MM.1S (cell line): Measurements from ENCODE around the gene HOXB2.
"Not testable (repeated sequence)": the region's sequence is repeated elsewhere in the genome, so short reads cannot be mapped to it uniquely, and the experiment has no call there.

Source experiments
- DNase-seq: peaks from one replicate; pipeline ENCODE4 v3.0.0-alpha.2; 2015
- H2AFZ ChIP-seq: fragments of 300-600 bp; sonication (generic); 2 replicates; pipeline ENCODE4 v1.6.0; 2016; ENCODE audit warnings: antibody characterized with exemption, low read length
- H3F3A ChIP-seq: fragments of 300-600 bp; sonication (generic); 2 replicates; pipeline ENCODE4 v1.6.1; 2016; ENCODE audit warnings: mild to moderate bottlenecking, antibody characterized with exemption, low read length, moderate library complexity, mixed read lengths; ENCODE audit not compliant: insufficient read depth
- H3K27ac ChIP-seq: fragments of 300-600 bp; sonication (generic); 2 replicates; pipeline ENCODE4 v1.5.1; 2016; ENCODE audit warnings: mild to moderate bottlenecking, low read length
- H3K27me3 ChIP-seq: fragments of 300-600 bp; sonication (generic); replicated peaks from 2 replicates; pipeline ENCODE4 v1.6.0; 2016; ENCODE audit warnings: low read length; ENCODE audit not compliant: insufficient read depth
- H3K36me3 ChIP-seq: fragments of 300-600 bp; sonication (generic); replicated peaks from 2 replicates; pipeline ENCODE4 v1.6.1; 2016; ENCODE audit warnings: mild to moderate bottlenecking, low read length, mixed read lengths; ENCODE audit not compliant: insufficient read depth
- H3K4me1 ChIP-seq: fragments of 300-600 bp; sonication (generic); 2 replicates; pipeline ENCODE4 v1.6.1; 2016; ENCODE audit warnings: low read length, mixed read lengths
- H3K4me2 ChIP-seq: fragments of 300-600 bp; sonication (generic); 2 replicates; pipeline ENCODE4 v1.6.0; 2016; ENCODE audit warnings: low read depth, low read length
- H3K4me3 ChIP-seq: fragments of 300-600 bp; sonication (generic); 2 replicates; pipeline ENCODE4 v1.5.1; 2016; ENCODE audit warnings: low read length, mixed read lengths
- H3K79me2 ChIP-seq: fragments of 300-600 bp; sonication (generic); 2 replicates; pipeline ENCODE4 v1.6.1; 2016; ENCODE audit warnings: mixed run types, low read length, mixed read lengths
- H3K9ac ChIP-seq: fragments of 300-600 bp; sonication (generic); 2 replicates; pipeline ENCODE4 v1.6.1; 2016; ENCODE audit warnings: low read length, mixed read lengths
- H3K9me2 ChIP-seq: fragments of 300-600 bp; sonication (generic); replicated peaks from 2 replicates; pipeline ENCODE4 v1.6.1; 2016; ENCODE audit warnings: mild to moderate bottlenecking, low read length, mixed read lengths; ENCODE audit not compliant: insufficient read depth
- H3K9me3 ChIP-seq: fragments of 300-600 bp; sonication (generic); replicated peaks from 2 replicates; pipeline ENCODE4 v1.6.1; 2016; ENCODE audit warnings: mild to moderate bottlenecking, low read length, mixed read lengths; ENCODE audit not compliant: insufficient read depth
- H4K20me1 ChIP-seq: fragments of 300-600 bp; sonication (generic); 2 replicates; pipeline ENCODE4 v1.6.1; 2016; ENCODE audit warnings: mild to moderate bottlenecking, low read length, moderate library complexity, mixed read lengths; ENCODE audit not compliant: insufficient read depth
- CTCF ChIP-seq: fragments of 300-600 bp; sonication (generic); IDR thresholded peaks from 2 replicates; pipeline ENCODE4 v1.5.1; 2016; ENCODE audit warnings: antibody characterized with exemption, low read length, mixed read lengths
- EZH2 ChIP-seq: fragments of 300-600 bp; sonication (generic); optimal IDR thresholded peaks from 2 replicates; pipeline ENCODE3; 2017; ENCODE audit warnings: low read depth, mild to moderate bottlenecking, antibody characterized with exemption, low read length, mixed read lengths
- EZH2phosphoT487 ChIP-seq: fragments of 300-600 bp; sonication (generic); IDR thresholded peaks from 2 replicates; pipeline ENCODE4 v1.6.1; 2018; ENCODE audit warnings: antibody characterized with exemption, low read length

The HOXB2 gene

GRCh38 chr17:48513666-48514455 lies 31.0 kb downstream of the HOXB2 start:
- Histone ChIP-seq H3K9me3 (no peaks in the 10 kb centered on the region), H2AFZ (0 out of 2 replicates have a peak overlapping the region, but pooled peaks have one; percentile 4), H3K36me3 (no peaks in the 10 kb centered on the region), H3K4me3 (no peak overlapping the region), H3K4me1 (peaks cover 47% of the 10 kb centered on the region), H3K9ac (no peak overlapping the region), H3K27ac (peak overlapping the region; percentile 5; the same call in 1 of the 2 replicates), H3F3A (peaks cover 24% of the 10 kb centered on the region), H3K4me2 (no peak overlapping the region), H4K20me1 (no peaks in the 10 kb centered on the region), H3K9me2 (no peaks in the 10 kb centered on the region), H3K27me3 (no peaks in the 10 kb centered on the region), H3K79me2 (no peaks in the 10 kb centered on the region)
- no peak for TF ChIP-seq EZH2
- peak; percentile 24 for DNase-seq

DNA sequence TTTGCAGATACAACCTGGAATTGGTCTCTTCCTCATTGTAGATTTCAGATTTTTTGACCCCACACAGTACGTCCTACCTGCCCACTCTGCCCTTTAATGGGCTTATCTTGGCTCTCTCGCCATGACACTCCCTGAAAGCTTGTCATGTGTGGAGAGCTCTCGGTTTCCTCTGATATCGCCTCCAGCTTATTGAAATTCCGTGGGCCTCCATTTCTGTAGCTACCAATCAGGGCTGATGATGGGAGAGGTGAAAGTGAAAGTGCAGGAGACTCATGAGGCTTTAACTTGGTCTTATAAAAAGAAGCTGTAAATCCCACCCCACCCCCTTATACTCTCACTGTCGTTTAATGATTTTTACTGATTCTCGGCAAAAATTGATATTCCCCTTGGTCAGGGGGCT lies 31.8 kb downstream of the HOXB2 start:
- TF ChIP-seq EZH2phosphoT487: no peak
- Histone ChIP-seq H4K20me1 (no peaks in the 10 kb centered on the region), H2AFZ (no peak overlapping the region), H3K9me3 (no peaks in the 10 kb centered on the region), H3K4me1 (peaks cover 46% of the 10 kb centered on the region), H3F3A (peaks cover 24% of the 10 kb centered on the region), H3K4me2 (no peak overlapping the region), H3K27ac (no peak overlapping the region), H3K79me2 (no peaks in the 10 kb centered on the region), H3K4me3 (no peak overlapping the region), H3K9me2 (no peaks in the 10 kb centered on the region), H3K9ac (no peak overlapping the region), H3K36me3 (no peaks in the 10 kb centered on the region), H3K27me3 (no peaks in the 10 kb centered on the region)
- no peak for DNase-seq

DNA sequence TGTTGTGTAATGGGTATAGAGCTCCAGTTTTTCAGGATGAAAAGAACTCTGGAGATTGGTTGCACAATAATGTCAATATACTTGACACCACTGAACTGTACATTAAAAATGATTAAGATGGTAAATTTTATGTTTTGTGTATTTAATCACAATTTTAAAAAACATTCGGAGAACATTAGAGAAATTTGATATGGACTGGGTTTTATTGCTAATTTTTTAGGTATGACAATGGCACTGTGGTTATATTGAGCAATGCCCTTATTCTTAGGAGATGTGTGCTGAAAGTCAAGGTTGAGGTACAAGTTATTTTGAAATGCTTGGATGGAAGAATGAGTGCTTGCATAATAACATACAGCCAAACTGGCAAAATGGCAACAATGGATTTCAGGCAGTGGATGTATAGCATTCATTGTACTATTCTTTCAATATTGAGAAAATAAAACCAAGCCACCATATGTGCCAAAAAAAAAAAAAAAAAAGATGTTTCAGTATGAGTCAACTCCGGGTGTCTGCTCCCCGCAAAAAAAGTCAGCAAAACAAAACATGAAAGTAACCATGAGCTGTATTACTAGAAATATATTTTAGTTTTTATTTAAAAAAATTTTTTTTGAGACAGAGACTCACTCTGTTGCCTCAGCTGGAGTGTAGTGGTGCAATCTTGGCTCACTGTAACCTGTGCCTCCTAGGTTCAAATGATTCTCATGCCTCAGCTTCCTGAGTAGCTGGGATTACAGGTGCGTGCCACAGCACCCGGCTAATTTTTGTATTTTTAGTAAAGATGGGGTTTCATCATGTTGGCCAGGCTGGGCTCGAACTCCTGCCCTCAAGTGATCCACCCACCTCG lies 33.9 kb downstream of the HOXB2 start:
- peak overlapping the region; percentile 45; the same call in 1 of the 2 replicates for H3K9ac ChIP-seq
- H2AFZ ChIP-seq: peak overlapping the region; percentile 29; the same call in 1 of the 2 replicates
- peak overlapping the region; percentile 32; the same call in 1 of the 2 replicates for H3K4me3 ChIP-seq
- no peaks in the 10 kb centered on the region for H3K79me2 ChIP-seq
- no peaks in the 10 kb centered on the region for H3K36me3 ChIP-seq
- no peaks in the 10 kb centered on the region for H3K9me2 ChIP-seq
- peaks cover 54% of the 10 kb centered on the region for H3K4me1 ChIP-seq
- peaks cover 25% of the 10 kb centered on the region for H3F3A ChIP-seq
- H4K20me1 ChIP-seq: no peaks in the 10 kb centered on the region
- peak overlapping the region; percentile 65 for H3K4me2 ChIP-seq
- TF ChIP-seq CTCF: no peak
- TF ChIP-seq EZH2phosphoT487: no peak
- no peak for TF ChIP-seq EZH2
- peak overlapping the region; percentile 88 for H3K27ac ChIP-seq
- H3K27me3 ChIP-seq: no peaks in the 10 kb centered on the region
- H3K9me3 ChIP-seq: no peaks in the 10 kb centered on the region
- peak; percentile 83 for DNase-seq

GRCh38 chr17:48510381-48510760 lies 34.5 kb downstream of the HOXB2 start:
- peak overlapping the region; percentile 65 for H3K4me2 ChIP-seq
- no peaks in the 10 kb centered on the region for H4K20me1 ChIP-seq
- no peaks in the 10 kb centered on the region for H3K9me2 ChIP-seq
- H3K9ac ChIP-seq: peak overlapping the region; percentile 45; the same call in 1 of the 2 replicates
- H3K4me3 ChIP-seq: 0 out of 2 replicates have a peak overlapping the region, but pooled peaks have one; percentile 32
- DNase-seq: no peak
- H3K27ac ChIP-seq: peak overlapping the region; percentile 88
- peaks cover 31% of the 10 kb centered on the region for H3F3A ChIP-seq
- H3K4me1 ChIP-seq: peaks cover 60% of the 10 kb centered on the region
- no peaks in the 10 kb centered on the region for H3K79me2 ChIP-seq
- H3K27me3 ChIP-seq: no peaks in the 10 kb centered on the region
- no peaks in the 10 kb centered on the region for H3K9me3 ChIP-seq
- TF ChIP-seq EZH2: no peak
- no peak for TF ChIP-seq EZH2phosphoT487
- no peak for TF ChIP-seq CTCF
- no peaks in the 10 kb centered on the region for H3K36me3 ChIP-seq
- H2AFZ ChIP-seq: peak overlapping the region; percentile 29; the same call in 1 of the 2 replicates

GRCh38 chr17:48509708-48510107 lies 35.2 kb downstream of the HOXB2 start:
- H3K9ac ChIP-seq, H4K20me1 ChIP-seq, H3K27ac ChIP-seq, H3K27me3 ChIP-seq, H3K4me3 ChIP-seq, H2AFZ ChIP-seq, H3K79me2 ChIP-seq, H3K9me2 ChIP-seq, H3K9me3 ChIP-seq, H3K4me2 ChIP-seq, H3K36me3 ChIP-seq, DNase-seq: not testable (repeated sequence)
- peaks cover 34% of the 10 kb centered on the region for H3F3A ChIP-seq
- H3K4me1 ChIP-seq: peaks cover 67% of the 10 kb centered on the region
